AG04450 (cell line): ENCODE results near the gene CD1C. TPM values are rescaled to one million over a fixed set of nuclear protein-coding genes. Genes with fewer than 3 reads are reported as not detected.

Source experiments
- CTCF ChIA-PET: fragments of 300-600, 350-600 bp; formaldehyde crosslinking; extraction: SDS; loops from one replicate; lab custom pipeline; 2022; ENCODE audit warnings: antibody characterized with exemption, inconsistent platforms; lab: Charles Lee
- POLR2A ChIA-PET: fragments of 350-600 bp; formaldehyde crosslinking; extraction: SDS; loops from one replicate; lab custom pipeline; 2021; ENCODE audit warnings: antibody characterized with exemption, inconsistent platforms; lab: Yijun Ruan, JAX
- DNase-seq: peaks from one replicate; pipeline ENCODE4 v3.0.0-alpha.2; 2011; ENCODE audit warnings: low read depth, low spot score
- H3K27ac ChIP-seq: one replicate; pipeline ENCODE4 v1.5.1; 2012; ENCODE audit warnings: low read depth, low read length, control low read depth
- H3K27me3 ChIP-seq: one replicate; pipeline ENCODE4 v1.6.0; 2012; ENCODE audit warnings: low read length; ENCODE audit not compliant: control insufficient read depth, insufficient read depth
- H3K4me3 ChIP-seq: 2 replicates; pipeline ENCODE4 v1.5.1; 2011; ENCODE audit warnings: mild to moderate bottlenecking, low read depth, low read length, control low read depth
- H3K9me3 ChIP-seq: 2 replicates; pipeline ENCODE4 v1.5.1; 2012; ENCODE audit warnings: low read length; ENCODE audit not compliant: control insufficient read depth, insufficient read depth
- polyA plus RNA-seq: library from polyadenylated mRNA; depleted of rRNA; stranded (reverse); fragments of >200 nt; gene quantifications from 2 replicates; pipeline ENCODE4 v1.2.3, GENCODE V29; 2011
- TF ChIP-seq, protein P1 (sequence below): IDR thresholded peaks from 2 replicates; pipeline ENCODE4 v1.5.1; 2011; ENCODE audit warnings: low read depth, low read length, control low read depth, inconsistent platforms

Gene CD1C
- polyA plus RNA-seq, 1 experiment, result not detected

- no peak for DNase-seq
- CTCF ChIA-PET, result no interaction called here
Observed at GRCh38 chr1:158330391-158331105, 40.8 kb downstream of the CD1C start.

DNA sequence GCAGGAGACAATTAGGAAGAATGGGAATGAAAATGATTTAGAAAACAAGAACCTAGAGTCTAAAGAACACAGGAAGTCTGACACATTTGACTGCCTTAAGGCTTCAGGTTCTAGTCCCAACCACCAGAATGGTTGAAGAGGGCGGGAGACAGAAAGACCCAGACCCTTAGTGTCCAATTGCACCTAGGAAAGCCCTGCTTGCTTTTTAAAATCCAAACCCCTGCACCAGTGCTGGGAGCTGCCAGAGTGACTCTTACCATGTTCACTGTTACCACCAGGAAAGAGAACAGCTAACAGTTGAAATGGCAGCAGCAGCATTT, 41.3 kb downstream of the CD1C start:
- Histone ChIP-seq H3K27me3 (no peaks in the 10 kb centered on the region), H3K9me3 (no peaks in the 10 kb centered on the region; the same call in 1 of the 2 replicates), H3K4me3 (no peak overlapping the region), H3K27ac (no peak overlapping the region)
- POLR2A ChIA-PET, result no interaction called here
- DNase-seq, result no peak
- CTCF ChIA-PET, result no interaction called here
- TF ChIP-seq, protein P1, sequence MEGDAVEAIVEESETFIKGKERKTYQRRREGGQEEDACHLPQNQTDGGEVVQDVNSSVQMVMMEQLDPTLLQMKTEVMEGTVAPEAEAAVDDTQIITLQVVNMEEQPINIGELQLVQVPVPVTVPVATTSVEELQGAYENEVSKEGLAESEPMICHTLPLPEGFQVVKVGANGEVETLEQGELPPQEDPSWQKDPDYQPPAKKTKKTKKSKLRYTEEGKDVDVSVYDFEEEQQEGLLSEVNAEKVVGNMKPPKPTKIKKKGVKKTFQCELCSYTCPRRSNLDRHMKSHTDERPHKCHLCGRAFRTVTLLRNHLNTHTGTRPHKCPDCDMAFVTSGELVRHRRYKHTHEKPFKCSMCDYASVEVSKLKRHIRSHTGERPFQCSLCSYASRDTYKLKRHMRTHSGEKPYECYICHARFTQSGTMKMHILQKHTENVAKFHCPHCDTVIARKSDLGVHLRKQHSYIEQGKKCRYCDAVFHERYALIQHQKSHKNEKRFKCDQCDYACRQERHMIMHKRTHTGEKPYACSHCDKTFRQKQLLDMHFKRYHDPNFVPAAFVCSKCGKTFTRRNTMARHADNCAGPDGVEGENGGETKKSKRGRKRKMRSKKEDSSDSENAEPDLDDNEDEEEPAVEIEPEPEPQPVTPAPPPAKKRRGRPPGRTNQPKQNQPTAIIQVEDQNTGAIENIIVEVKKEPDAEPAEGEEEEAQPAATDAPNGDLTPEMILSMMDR, result no peak

More at GRCh38 chr1:158330391-158331105, 40.8 kb downstream of the CD1C start:
- TF ChIP-seq, protein P1, result no peak
- POLR2A ChIA-PET, result no interaction called here
- H3K27ac ChIP-seq, result no peak overlapping the region
- no peaks in the 10 kb centered on the region; the same call in 1 of the 2 replicates for H3K9me3 ChIP-seq
- H3K27me3 ChIP-seq, result no peaks in the 10 kb centered on the region
- H3K4me3 ChIP-seq, result no peak overlapping the region

GRCh38 chr1:158331481-158332150, 41.9 kb downstream of the CD1C start, which contains the start of gene CD1B:
CD1B (minus strand) TSS chr1:158331531; CDS start chr1:158331423, 108 bp downstream.
- no peak within 1 kb of the TSS for H3K4me3 ChIP-seq
- CTCF ChIA-PET, result no interaction called here
- no peak within 1 kb of the TSS for H3K27ac ChIP-seq
- no peak for DNase-seq
- TF ChIP-seq, protein P1, result no peak
- H3K27me3 ChIP-seq, result no peaks in the 10 kb centered on the region
- POLR2A ChIA-PET, result no interaction called here
- H3K9me3 ChIP-seq, result no peaks in the 10 kb centered on the region; the same call in 1 of the 2 replicates

DNA sequence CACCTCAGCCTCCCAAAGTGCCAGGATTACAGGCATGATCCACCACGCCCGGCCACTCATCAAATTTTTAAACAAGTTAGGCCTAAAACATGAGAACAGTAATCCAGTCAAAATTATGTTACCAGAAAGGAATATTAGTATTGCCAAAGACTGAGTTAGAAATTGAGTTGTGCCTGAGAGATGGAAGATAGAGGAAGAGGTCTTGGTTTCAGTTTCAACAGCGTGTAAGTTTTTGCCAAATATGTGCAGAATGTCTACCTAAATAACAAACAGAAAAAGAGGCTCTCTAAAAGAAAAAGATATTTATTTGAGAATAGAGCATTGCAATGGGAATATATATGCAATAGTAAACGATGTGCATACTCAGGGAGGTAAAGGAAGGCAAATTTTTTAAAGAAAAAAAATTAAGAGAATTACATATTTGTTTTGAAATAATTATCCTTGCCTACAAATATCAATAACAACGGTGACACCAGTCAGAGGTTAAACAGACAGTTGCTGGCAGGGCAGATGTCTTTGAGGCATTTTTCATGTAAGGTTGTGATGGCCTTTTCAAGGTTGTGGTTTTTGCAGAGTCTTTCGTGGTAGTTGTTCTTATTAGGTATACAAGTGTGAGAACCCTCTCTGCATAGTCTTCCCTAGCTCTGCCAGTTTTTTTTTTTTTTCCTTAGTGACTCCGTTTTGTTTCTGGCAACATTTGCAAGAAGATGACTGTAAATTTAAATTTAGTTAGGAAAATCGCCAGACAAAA, 43.9 kb downstream of the CD1C start:
- H3K27me3 ChIP-seq, result no peaks in the 10 kb centered on the region
- POLR2A ChIA-PET, result no interaction called here
- H3K9me3 ChIP-seq, result no peaks in the 10 kb centered on the region; the same call in 1 of the 2 replicates
- CTCF ChIA-PET, result no interaction called here
- TF ChIP-seq, protein P1, result no peak
- H3K27ac ChIP-seq, result no peak overlapping the region
- H3K4me3 ChIP-seq, result no peak overlapping the region
- DNase-seq, result no peak
